Osteocyte (in vitro differentiated cells): ENCODE results near the gene ADAMTS16. TPM values are rescaled to one million over a fixed set of nuclear protein-coding genes. Genes with fewer than 3 reads are reported as not detected.

Experiments used
- DNase-seq: peaks from one replicate; pipeline ENCODE4 v3.0.0; 2021; ENCODE audit warnings: mixed read lengths; ENCODE audit not compliant: unreplicated experiment; ENCODE audit errors: extremely low spot score
- H3K27ac Mint-ChIP-seq: one replicate; pipeline ENCODE4 v1.8.0; 2021; ENCODE audit warnings: mild to moderate bottlenecking, mixed read lengths; ENCODE audit not compliant: unreplicated experiment
- H3K27me3 Mint-ChIP-seq: one replicate; pipeline ENCODE4 v1.8.0; 2021; ENCODE audit warnings: mixed read lengths; ENCODE audit not compliant: unreplicated experiment
- H3K36me3 Mint-ChIP-seq: one replicate; pipeline ENCODE4 v1.8.0; 2021; ENCODE audit warnings: mixed read lengths; ENCODE audit not compliant: unreplicated experiment
- H3K4me1 Mint-ChIP-seq: one replicate; pipeline ENCODE4 v1.8.0; 2021; ENCODE audit warnings: mixed read lengths; ENCODE audit not compliant: unreplicated experiment
- H3K4me3 Mint-ChIP-seq: one replicate; pipeline ENCODE4 v1.8.0; 2021; ENCODE audit warnings: mild to moderate bottlenecking, moderate library complexity, mixed read lengths; ENCODE audit not compliant: unreplicated experiment
- H3K9me3 Mint-ChIP-seq: one replicate; pipeline ENCODE4 v1.8.0; 2021; ENCODE audit warnings: mixed read lengths; ENCODE audit not compliant: unreplicated experiment
- CTCF ChIP-seq: fragments of 200-600 bp; sonication (generic); IDR thresholded peaks from 2 replicates; pipeline ENCODE4 v1.5.0; 2021; ENCODE audit warnings: antibody characterized with exemption, mild to moderate bottlenecking, moderate library complexity
- total RNA-seq: library from RNA; stranded (reverse); gene quantifications from 2 replicates; pipeline ENCODE4 v1.2.1, GENCODE V29; 2021

The ADAMTS16 gene
- total RNA-seq, 1 donor from 2014 or later, result not detected

GRCh38 chr5:5191906-5192305 is 51.8 kb downstream of the ADAMTS16 start:
- H3K27ac Mint-ChIP-seq, result no peak overlapping the region
- H3K27me3 Mint-ChIP-seq, result no peaks in the 10 kb centered on the region
- no peaks in the 10 kb centered on the region for H3K9me3 Mint-ChIP-seq
- no peak for DNase-seq
- TF ChIP-seq CTCF, result no peak
- peaks cover 13% of the 10 kb centered on the region for H3K4me1 Mint-ChIP-seq
- H3K4me3 Mint-ChIP-seq, result no peak overlapping the region
- H3K36me3 Mint-ChIP-seq, result no peaks in the 10 kb centered on the region

DNA sequence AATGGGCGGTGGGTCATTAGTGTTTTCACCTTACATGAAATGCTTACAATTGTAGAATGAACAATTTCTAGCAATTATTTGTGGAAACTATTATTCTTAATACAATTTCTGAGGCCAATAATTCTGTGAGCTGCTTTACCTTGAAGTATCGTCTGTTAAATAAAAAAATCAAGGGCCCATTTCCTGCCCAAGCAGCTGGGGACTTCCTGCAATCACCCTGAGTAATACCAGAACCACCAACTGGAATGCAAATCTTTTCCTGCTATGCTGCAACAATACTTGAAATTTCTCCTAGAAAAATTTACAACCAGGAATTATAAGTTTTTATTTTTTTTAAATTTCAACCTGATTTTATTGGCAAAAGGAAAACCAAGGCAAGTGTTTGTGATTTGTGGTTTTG is 52.6 kb downstream of the ADAMTS16 start:
- Mint-ChIP-seq H3K36me3 (no peaks in the 10 kb centered on the region), H3K4me1 (peaks cover 10% of the 10 kb centered on the region), H3K27me3 (no peaks in the 10 kb centered on the region), H3K9me3 (no peaks in the 10 kb centered on the region), H3K27ac (no peak overlapping the region), H3K4me3 (no peak overlapping the region)
- TF ChIP-seq CTCF, result no peak
- DNase-seq, result no peak

GRCh38 chr5:5195128-5195918 is 55.2 kb downstream of the ADAMTS16 start:
- H3K36me3 Mint-ChIP-seq, result no peaks in the 10 kb centered on the region

GRCh38 chr5:5198135-5198534 is 58.0 kb downstream of the ADAMTS16 start:
- TF ChIP-seq CTCF, result no peak
- Mint-ChIP-seq H3K4me3 (no peak overlapping the region), H3K9me3 (no peaks in the 10 kb centered on the region), H3K4me1 (peaks cover under 1% of the 10 kb centered on the region), H3K27me3 (peaks cover 12% of the 10 kb centered on the region), H3K36me3 (no peaks in the 10 kb centered on the region), H3K27ac (no peak overlapping the region)
- no peak for DNase-seq

More at GRCh38 chr5:5195128-5195918, 55.2 kb downstream of the ADAMTS16 start:
- no peak for TF ChIP-seq CTCF
- peaks cover 6% of the 10 kb centered on the region for H3K4me1 Mint-ChIP-seq
- DNase-seq, result no peak
- H3K4me3 Mint-ChIP-seq, result no peak overlapping the region
- peaks cover 5% of the 10 kb centered on the region for H3K27me3 Mint-ChIP-seq
- no peaks in the 10 kb centered on the region for H3K9me3 Mint-ChIP-seq
- no peak overlapping the region for H3K27ac Mint-ChIP-seq

DNA sequence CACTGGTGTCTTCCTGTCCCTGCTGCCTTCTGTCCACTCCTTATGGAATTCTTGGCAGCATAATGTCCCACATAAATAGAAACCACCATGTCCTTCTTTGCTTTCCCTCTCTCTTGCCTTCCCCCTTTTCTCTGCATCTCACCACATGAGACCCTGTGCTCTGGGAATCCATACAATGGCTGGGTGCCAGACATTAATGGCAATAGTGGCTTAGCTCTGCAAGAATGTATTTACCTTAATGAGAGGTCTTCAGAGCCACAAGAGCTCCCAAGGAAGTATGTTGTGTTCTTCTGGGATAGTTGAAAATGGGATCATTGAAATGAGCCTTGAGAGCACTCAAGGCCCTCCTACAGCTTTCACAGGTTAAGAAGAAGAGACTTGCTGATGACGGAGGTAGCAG is 58.7 kb downstream of the ADAMTS16 start:
- Mint-ChIP-seq H3K27me3 (peaks cover 12% of the 10 kb centered on the region), H3K36me3 (no peaks in the 10 kb centered on the region), H3K27ac (no peak overlapping the region), H3K4me3 (no peak overlapping the region), H3K4me1 (no peaks in the 10 kb centered on the region), H3K9me3 (no peaks in the 10 kb centered on the region)
- TF ChIP-seq CTCF, result no peak
- DNase-seq, result no peak
